Neural progenitor cell (in vitro differentiated cells): ENCODE measurements around the gene FUBP1. TPM values are rescaled to one million over a fixed set of nuclear protein-coding genes. Genes with fewer than 3 reads are reported as not detected.
"Not testable (repeated sequence)": the region's sequence is repeated elsewhere in the genome, so short reads cannot be mapped to it uniquely, and the experiment has no call there.

ENCODE experiments used
- DNase-seq: peaks from one replicate; pipeline ENCODE4 v3.0.0-alpha.2; 2016; ENCODE audit warnings: low spot score
- H2AFZ ChIP-seq: fragments of 200-600 bp; sonication (generic); replicated peaks from 2 replicates; pipeline ENCODE4 v1.6.1; 2016; ENCODE audit warnings: antibody characterized with exemption
- H3F3A ChIP-seq: fragments of 200-600 bp; sonication (generic); 2 replicates; pipeline ENCODE4 v1.6.1; 2016; ENCODE audit warnings: antibody characterized with exemption, low read depth
- H3K27ac ChIP-seq: fragments of 200-600 bp; sonication (generic); 2 replicates; pipeline ENCODE4 v1.5.1; 2016; ENCODE audit warnings: mild to moderate bottlenecking
- H3K27me3 ChIP-seq: fragments of 200-600 bp; sonication (generic); 2 replicates; pipeline ENCODE4 v1.6.1; 2016; ENCODE audit warnings: mild to moderate bottlenecking, moderate library complexity
- H3K36me3 ChIP-seq: fragments of 200-600 bp; sonication (generic); 2 replicates; pipeline ENCODE4 v1.5.1; 2016
- H3K4me1 ChIP-seq: fragments of 200-600 bp; sonication (generic); 2 replicates; pipeline ENCODE4 v1.6.1; 2016; ENCODE audit warnings: mixed run types
- H3K4me2 ChIP-seq: fragments of 200-600 bp; sonication (generic); 2 replicates; pipeline ENCODE4 v1.6.1; 2016
- H3K4me3 ChIP-seq: fragments of 200-600 bp; sonication (generic); 2 replicates; pipeline ENCODE4 v1.5.1; 2016
- H3K79me2 ChIP-seq: fragments of 200-600 bp; sonication (generic); 2 replicates; pipeline ENCODE4 v1.6.1; 2016; ENCODE audit warnings: low read depth
- H3K9ac ChIP-seq: fragments of 200-600 bp; sonication (generic); 2 replicates; pipeline ENCODE4 v1.6.1; 2016
- H3K9me3 ChIP-seq: fragments of 200-600 bp; sonication (generic); 2 replicates; pipeline ENCODE4 v1.5.1; 2016; ENCODE audit warnings: low read depth
- H4K20me1 ChIP-seq: fragments of 200-600 bp; sonication (generic); 2 replicates; pipeline ENCODE4 v1.6.1; 2016; ENCODE audit warnings: low read depth
- H3K27ac Mint-ChIP-seq: 3 replicates; pipeline ENCODE4 v1.8.0; 2021; ENCODE audit warnings: mixed read lengths
- H3K27me3 Mint-ChIP-seq: 2 replicates; pipeline ENCODE4 v1.8.0; 2022; ENCODE audit warnings: low read depth, mild to moderate bottlenecking, inconsistent platforms, moderate library complexity, mixed read lengths; ENCODE audit not compliant: insufficient read depth
- H3K36me3 Mint-ChIP-seq: 3 replicates; pipeline ENCODE4 v1.8.0; 2021; ENCODE audit warnings: mixed read lengths
- H3K4me1 Mint-ChIP-seq: 3 replicates; pipeline ENCODE4 v1.8.0; 2021; ENCODE audit warnings: mixed read lengths
- H3K4me3 Mint-ChIP-seq: 3 replicates; pipeline ENCODE4 v1.8.0; 2021; ENCODE audit warnings: mild to moderate bottlenecking, moderate library complexity, mixed read lengths
- H3K9me3 Mint-ChIP-seq: 3 replicates; pipeline ENCODE4 v1.8.0; 2020; ENCODE audit warnings: mixed read lengths
- CTCF ChIP-seq: fragments of 200-600 bp; sonication (generic); IDR thresholded peaks from 2 replicates; pipeline ENCODE4 v1.5.1; 2017; ENCODE audit warnings: antibody characterized with exemption, mild to moderate bottlenecking
- EZH2 ChIP-seq: fragments of 200-600 bp; sonication (generic); IDR thresholded peaks from 2 replicates; pipeline ENCODE4 v1.6.1; 2017; ENCODE audit warnings: antibody characterized with exemption, mild to moderate bottlenecking, moderate library complexity
- EZH2phosphoT487 ChIP-seq: fragments of 200-600 bp; sonication (generic); IDR thresholded peaks from 2 replicates; pipeline ENCODE4 v1.6.1; 2017; ENCODE audit warnings: antibody characterized with exemption
- total RNA-seq: library from RNA; depleted of rRNA; stranded (reverse); fragments of >200 nt; gene quantifications from 2 replicates; pipeline ENCODE4 v1.2.3, GENCODE V29; 2015; ENCODE audit warnings: low replicate concordance

FUBP1 gene
- 353 and 491 TPM in 2 replicates for total RNA-seq

GRCh38 chr1:77978969-77979876 lies at the start of gene FUBP1:
FUBP1 (minus strand) TSS chr1:77979072; CDS start chr1:77979004, 68 bp downstream.
- H3K79me2 ChIP-seq: peaks cover 92% of the 10 kb centered on the region
- H3K4me1 Mint-ChIP-seq: peaks cover 27% of the 10 kb centered on the region

GRCh38 chr1:78021134-78021533 lies 42.3 kb upstream of the FUBP1 start:
- not testable (repeated sequence) for H3F3A ChIP-seq, H3K4me2 ChIP-seq, H3K9me3 Mint-ChIP-seq, H4K20me1 ChIP-seq, H3K36me3 Mint-ChIP-seq, H2AFZ ChIP-seq, H3K4me1 Mint-ChIP-seq, H3K4me3 Mint-ChIP-seq, H3K27ac ChIP-seq, DNase-seq, H3K4me3 ChIP-seq, H3K36me3 ChIP-seq, H3K27ac Mint-ChIP-seq, H3K4me1 ChIP-seq, H3K27me3 ChIP-seq, H3K27me3 Mint-ChIP-seq, H3K9ac ChIP-seq, H3K9me3 ChIP-seq, H3K79me2 ChIP-seq

More at GRCh38 chr1:77978969-77979876, at the start of gene FUBP1:
- DNase-seq: peak; percentile 99
- H3K4me2 ChIP-seq: peak within 1 kb of the TSS; percentile 98
- peak within 1 kb of the TSS; percentile 98 for H3K9ac ChIP-seq
- peak within 1 kb of the TSS; percentile 98 for H3K27ac ChIP-seq
- no peaks in the 10 kb centered on the region for H3K27me3 ChIP-seq
- H3K4me3 ChIP-seq: peak within 1 kb of the TSS; percentile 100
- H3K27ac Mint-ChIP-seq: no peak within 1 kb of the TSS
- H3K4me1 ChIP-seq: peaks cover 47% of the 10 kb centered on the region
- H4K20me1 ChIP-seq: peaks cover 76% of the 10 kb centered on the region
- H3K9me3 ChIP-seq: no peaks in the 10 kb centered on the region
- no peak within 1 kb of the TSS for H3K4me3 Mint-ChIP-seq
- TF ChIP-seq CTCF (peak; percentile 64), EZH2 (no peak)
- H3K36me3 Mint-ChIP-seq: peaks cover 28% of the 10 kb centered on the region
- H3F3A ChIP-seq: peaks cover 53% of the 10 kb centered on the region
- H2AFZ ChIP-seq: peak within 1 kb of the TSS; percentile 90
- H3K27me3 Mint-ChIP-seq: peaks cover 4% of the 10 kb centered on the region
- H3K36me3 ChIP-seq: peaks cover 14% of the 10 kb centered on the region
- H3K9me3 Mint-ChIP-seq: peaks cover 5% of the 10 kb centered on the region

GRCh38 chr1:78019024-78019423 lies 40.2 kb upstream of the FUBP1 start:
- Histone ChIP-seq H4K20me1 (no peaks in the 10 kb centered on the region), H3K9ac (no peak overlapping the region), H3K27me3 (no peaks in the 10 kb centered on the region), H3K4me3 (no peak overlapping the region), H3K27ac (no peak overlapping the region), H3K36me3 (peaks cover 11% of the 10 kb centered on the region), H3K4me1 (no peaks in the 10 kb centered on the region), H3K79me2 (no peaks in the 10 kb centered on the region), H3K9me3 (no peaks in the 10 kb centered on the region), H3K4me2 (no peak overlapping the region), H3F3A (no peaks in the 10 kb centered on the region), H2AFZ (no peak overlapping the region)
- DNase-seq: no peak
- H3K4me3 Mint-ChIP-seq: no peak overlapping the region
- H3K27me3 Mint-ChIP-seq: peaks cover 2% of the 10 kb centered on the region
- no peaks in the 10 kb centered on the region for H3K4me1 Mint-ChIP-seq
- H3K36me3 Mint-ChIP-seq: peaks cover 5% of the 10 kb centered on the region
- TF ChIP-seq CTCF (no peak), EZH2 (no peak)
- H3K27ac Mint-ChIP-seq: no peak overlapping the region
- H3K9me3 Mint-ChIP-seq: no peaks in the 10 kb centered on the region

GRCh38 chr1:78015148-78015547 lies 36.3 kb upstream of the FUBP1 start:
- H4K20me1 ChIP-seq: no peaks in the 10 kb centered on the region
- H3K4me1 ChIP-seq: no peaks in the 10 kb centered on the region
- H3K79me2 ChIP-seq: no peaks in the 10 kb centered on the region
- Mint-ChIP-seq H3K27ac (no peak overlapping the region), H3K4me3 (no peak overlapping the region), H3K36me3 (peaks cover 11% of the 10 kb centered on the region), H3K4me1 (no peaks in the 10 kb centered on the region), H3K27me3 (no peaks in the 10 kb centered on the region), H3K9me3 (no peaks in the 10 kb centered on the region)
- H3K27ac ChIP-seq: no peak overlapping the region
- H3F3A ChIP-seq: peaks cover 4% of the 10 kb centered on the region
- H3K4me2 ChIP-seq: no peak overlapping the region
- no peak overlapping the region for H2AFZ ChIP-seq
- peaks cover 11% of the 10 kb centered on the region for H3K36me3 ChIP-seq
- DNase-seq: no peak
- no peaks in the 10 kb centered on the region for H3K27me3 ChIP-seq
- no peak overlapping the region for H3K4me3 ChIP-seq
- no peak overlapping the region for H3K9ac ChIP-seq
- no peak for TF ChIP-seq CTCF
- no peak for TF ChIP-seq EZH2phosphoT487
- TF ChIP-seq EZH2: no peak
- no peaks in the 10 kb centered on the region for H3K9me3 ChIP-seq
